ENCODE measurements around the gene CLUH. TPM values are rescaled to one million over a fixed set of nuclear protein-coding genes. Genes with fewer than 3 reads are reported as not detected.

Gene CLUH
- total and polyA plus RNA-seq, 9 donors = 11.5 to 57.9 (median 42.6) TPM

DNA sequence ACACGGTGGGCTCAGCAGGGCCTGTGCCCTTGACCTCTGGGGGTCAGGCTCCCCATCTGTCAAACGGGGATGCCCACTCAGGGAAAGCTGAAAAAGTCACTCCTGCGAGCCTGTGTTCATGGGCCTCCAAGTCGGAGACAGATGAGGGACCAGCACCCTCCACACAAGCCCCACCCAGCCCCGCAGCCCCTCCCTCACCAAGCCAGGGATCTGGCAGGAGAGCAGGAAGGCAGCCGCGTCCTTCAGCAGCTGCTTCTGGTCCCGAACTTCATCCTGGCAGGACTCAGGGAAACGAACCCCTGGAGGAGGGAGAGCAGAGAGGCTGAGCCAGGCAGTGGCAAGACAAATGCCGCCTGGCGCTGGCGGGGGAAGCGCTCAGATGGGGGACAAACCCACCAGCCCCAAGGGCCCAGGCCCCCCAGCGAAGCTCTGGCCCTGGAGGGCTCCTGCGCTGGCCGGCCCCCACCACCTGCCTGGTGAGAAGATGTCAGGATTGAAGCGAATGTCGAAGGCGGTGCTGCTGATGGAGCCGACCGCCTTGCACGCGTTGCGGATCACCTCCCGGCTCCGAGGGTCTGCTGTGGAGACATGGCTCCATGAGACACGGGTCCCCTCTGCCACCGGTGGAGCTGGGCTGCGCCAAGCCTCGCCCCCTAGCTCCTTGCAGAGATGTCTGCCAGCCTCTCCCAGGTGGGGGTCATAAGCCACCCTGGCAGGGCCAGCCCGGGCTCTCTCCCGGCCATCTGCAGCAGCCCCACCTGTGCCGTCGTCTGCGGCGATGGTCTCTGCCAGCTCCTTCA, 15.4 kb downstream of the CLUH start:
- WGBS, 3 donors = 79 to 83% (median 80%) methylated on average over 32 to 36 of the region's 36 CpGs
- intact Hi-C loops (cut with DNase I) = no loop called here
- DNase-seq = peak in 3 of 5 donors; percentile 17 to 33 (median 33)
- TF ChIP-seq POLR2A (IDR thresholded peaks at IDR 0.05) = no peak
- no peak for TF ChIP-seq EP300 (IDR thresholded peaks at IDR 0.05)
- no peak for TF ChIP-seq CTCF (IDR thresholded peaks at IDR 0.05)
- Histone ChIP-seq H3K27ac (no peak overlapping the region), H3K4me3 (no peak overlapping the region), H3K27me3 (no peaks in the 10 kb centered on the region), H3K9me3 (no peaks in the 10 kb centered on the region), H3K4me1 (ENCODE audit: insufficient read depth) (no peaks in the 10 kb centered on the region), H3K36me3 (no peaks in the 10 kb centered on the region)

DNA sequence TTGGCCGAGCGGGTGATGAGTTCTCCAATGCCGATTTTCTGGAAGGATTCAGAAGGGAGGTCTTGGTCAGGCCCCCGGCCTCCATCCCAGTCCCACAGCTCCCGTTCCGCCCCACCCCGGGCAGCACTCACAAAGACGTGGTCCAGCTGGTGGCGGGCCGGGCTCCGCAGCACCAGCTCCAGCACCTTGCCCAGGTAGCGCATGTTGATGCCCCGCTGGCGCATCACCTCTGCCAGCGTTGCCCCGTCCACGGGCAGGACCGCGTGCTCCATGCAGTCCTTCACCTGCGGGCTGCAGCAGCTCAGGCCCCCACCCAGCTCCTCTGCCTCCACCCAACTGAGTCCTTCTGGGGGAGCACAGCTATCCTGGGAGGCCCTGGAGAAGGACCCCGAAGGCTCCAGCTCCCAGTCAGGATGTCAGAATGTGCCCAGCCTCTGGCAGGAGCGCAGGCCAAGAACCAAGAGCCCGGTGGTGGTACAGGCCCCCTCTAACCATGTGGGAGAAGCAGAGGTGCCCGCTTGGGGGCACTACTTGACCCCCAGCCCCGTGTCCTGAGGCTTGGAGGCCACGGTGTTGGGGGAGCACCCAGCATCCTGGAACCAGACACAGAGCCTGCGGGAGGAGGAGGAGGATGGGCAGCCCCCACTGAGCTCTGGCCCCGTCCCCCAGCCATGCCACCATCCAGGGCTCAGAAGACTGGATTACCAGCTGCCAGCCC, 16.2 kb downstream of the CLUH start:
- H3K9me3 ChIP-seq = no peaks in the 10 kb centered on the region
- no peaks in the 10 kb centered on the region for H3K36me3 ChIP-seq
- H3K4me1 ChIP-seq (ENCODE audit: insufficient read depth) = no peaks in the 10 kb centered on the region
- TF ChIP-seq POLR2A (IDR thresholded peaks at IDR 0.05) (no peak), EP300 (IDR thresholded peaks at IDR 0.05) (no peak), CTCF (IDR thresholded peaks at IDR 0.05) (no peak)
- H3K4me3 ChIP-seq = no peak overlapping the region
- 87 to 92% (median 89%) methylated on average over 25 to 28 of the region's 28 CpGs for WGBS, 3 donors
- intact Hi-C loops (cut with DNase I) = no loop called here
- peak in 2 of 5 donors; percentile 23 to 34 for DNase-seq
- no peaks in the 10 kb centered on the region for H3K27me3 ChIP-seq
- no peak overlapping the region for H3K27ac ChIP-seq

DNA sequence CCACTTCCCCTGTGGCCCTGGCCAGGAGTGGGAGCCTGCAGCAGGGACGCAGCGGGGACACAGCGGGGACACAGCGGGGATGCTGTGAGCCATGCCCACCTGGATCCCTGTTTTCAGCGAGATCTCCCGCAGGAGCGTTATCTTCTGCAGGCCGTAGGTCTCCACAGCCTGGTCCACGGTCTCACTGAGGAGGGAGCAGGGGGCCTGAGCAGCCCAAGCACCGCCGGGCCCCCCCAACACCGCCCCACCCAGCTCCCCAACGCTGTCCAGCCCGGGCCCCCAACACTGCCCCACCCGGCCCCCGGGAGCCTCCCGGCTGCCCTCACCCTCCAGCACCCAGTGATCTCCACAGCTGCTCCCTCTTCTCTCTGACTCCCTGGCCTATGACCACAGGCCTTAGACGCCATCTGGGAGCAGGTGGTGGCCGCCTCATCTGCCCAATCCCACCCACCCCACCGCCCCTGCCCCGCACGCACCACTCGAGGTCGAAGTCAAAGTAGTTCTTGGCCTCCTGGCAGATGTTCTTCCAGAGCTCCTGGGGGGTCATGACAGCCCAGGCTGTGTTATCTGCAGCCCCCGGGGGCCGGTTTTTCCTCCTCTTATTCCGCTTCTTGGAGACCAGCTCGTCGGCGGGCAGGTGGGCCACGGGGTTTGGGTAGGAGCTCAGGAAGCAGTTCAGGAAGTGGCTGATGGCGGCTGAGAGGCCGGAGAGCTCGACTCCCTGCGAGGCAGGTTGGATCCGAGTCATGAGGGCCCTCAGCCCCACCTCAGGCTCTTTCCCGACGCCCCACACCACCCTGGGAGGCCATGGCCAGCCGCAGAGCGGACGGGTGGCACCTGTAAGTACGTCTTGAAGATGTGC, 17.0 kb downstream of the CLUH start:
- no peaks in the 10 kb centered on the region for H3K36me3 ChIP-seq
- peak in 1 of 5 donors; percentile 22 for DNase-seq

More for the DNA sequence above, 17.0 kb downstream of the CLUH start:
- no peak overlapping the region for H3K27ac ChIP-seq
- TF ChIP-seq EP300 (IDR thresholded peaks at IDR 0.05) (no peak), CTCF (IDR thresholded peaks at IDR 0.05) (no peak), POLR2A (IDR thresholded peaks at IDR 0.05) (no peak)
- H3K4me1 ChIP-seq (ENCODE audit: insufficient read depth) = no peaks in the 10 kb centered on the region
- intact Hi-C loops (cut with DNase I) = no loop called here
- 81 to 91% (median 85%) methylated on average over 40 to 42 of the region's 42 CpGs for WGBS, 3 donors
- H3K9me3 ChIP-seq = no peaks in the 10 kb centered on the region
- no peak overlapping the region for H3K4me3 ChIP-seq
- no peaks in the 10 kb centered on the region for H3K27me3 ChIP-seq

Measured in ovary (tissue), 9 donors.